HG03342 (cell line): ENCODE results near the gene MAGI1.
"Not testable (repeated sequence)": the region's sequence is repeated elsewhere in the genome, so short reads cannot be mapped to it uniquely, and the experiment has no call there.

Experiments used
- ATAC-seq: cut with Tn5 transposase; IDR thresholded peaks from one replicate; pipeline ENCODE4 v1.9.1; 2021; ENCODE audit warnings: mild to moderate bottlenecking, moderate library complexity; ENCODE audit not compliant: unreplicated experiment

The MAGI1 gene

DNA sequence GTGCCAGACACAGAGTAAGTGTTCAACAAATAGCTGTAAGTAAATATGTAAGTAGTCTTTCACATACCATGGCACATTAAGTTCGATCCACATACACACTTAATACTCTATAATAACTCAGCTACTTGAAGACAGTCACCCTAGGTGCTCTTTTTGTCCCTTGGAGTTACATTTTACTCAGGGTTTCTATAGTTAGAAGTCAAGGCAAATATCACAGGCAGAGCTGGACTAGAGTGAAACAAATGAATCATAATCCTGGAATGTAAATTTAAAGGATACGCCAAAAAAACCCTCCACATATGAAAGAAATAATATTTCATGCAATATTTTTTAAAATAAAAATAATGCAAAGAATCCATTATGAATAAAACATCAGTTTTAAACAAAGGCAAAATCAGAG lies 461.8 kb downstream of the MAGI1 start:
- ATAC-seq: no peak

DNA sequence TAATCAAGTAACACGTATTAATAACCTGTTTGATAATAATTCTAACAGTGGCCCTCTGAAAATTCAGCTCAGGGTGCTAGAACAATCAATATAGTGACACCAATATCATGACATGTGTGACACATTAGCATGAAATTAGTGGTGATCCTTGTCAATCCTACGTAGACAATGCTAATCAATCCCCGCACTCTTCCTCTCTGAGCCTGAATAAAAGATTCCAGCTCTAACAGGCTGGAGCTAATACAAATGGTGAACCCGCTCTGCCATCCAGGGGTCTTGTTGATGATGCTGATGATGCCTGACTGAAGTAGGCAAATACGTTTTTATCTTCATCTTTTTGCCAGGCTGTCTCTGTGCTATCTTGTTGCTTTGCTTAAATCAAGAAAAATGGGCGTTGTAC lies 462.5 kb downstream of the MAGI1 start:
- ATAC-seq: no peak

DNA sequence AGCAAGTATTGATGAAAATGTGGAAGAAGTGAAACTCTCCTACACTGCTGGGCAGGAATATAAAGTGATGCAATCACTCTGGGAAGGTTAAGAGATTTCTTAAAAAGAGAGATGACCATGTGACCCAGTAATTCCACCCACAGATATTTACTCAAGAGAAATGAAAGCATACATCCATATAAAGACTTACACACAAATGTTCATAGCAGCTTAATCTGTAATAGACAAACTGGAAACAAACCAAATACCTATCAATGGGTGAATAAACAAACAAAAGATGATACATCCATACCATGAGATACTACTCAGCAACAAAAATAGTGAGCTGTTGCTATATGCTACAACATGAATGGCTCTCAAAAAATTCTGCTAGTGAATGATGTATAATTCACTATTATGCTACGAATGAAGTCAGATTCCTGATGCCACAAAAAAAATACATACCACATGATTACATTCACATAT lies 463.3 kb downstream of the MAGI1 start:
- ATAC-seq: no peak

DNA sequence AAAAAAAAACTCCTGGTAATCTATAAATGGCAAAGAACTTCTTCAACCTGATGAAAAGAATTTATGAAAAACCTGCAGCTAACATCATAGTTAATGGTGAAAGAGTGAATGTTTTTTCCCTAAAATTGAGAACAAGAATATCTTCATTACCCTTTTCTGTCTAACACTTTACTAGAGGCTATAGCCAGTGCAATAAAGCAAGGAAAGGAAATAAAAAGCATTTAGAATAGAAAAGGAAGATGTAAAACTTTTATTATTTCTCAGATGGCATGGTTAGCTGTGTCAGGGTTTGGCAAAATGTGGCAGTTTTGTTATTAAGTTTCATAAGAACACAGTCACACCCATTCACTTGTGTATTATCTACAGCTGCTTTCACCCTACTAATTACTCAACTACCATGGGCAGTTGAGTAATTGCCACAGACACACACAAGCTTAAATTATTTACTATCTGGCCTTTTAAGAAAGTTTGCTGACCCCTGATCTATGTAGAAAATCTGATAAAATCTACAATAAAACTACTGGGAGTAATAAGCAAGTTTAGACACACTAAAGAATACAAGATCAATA lies 465.1 kb downstream of the MAGI1 start:
- ATAC-seq: no peak

DNA sequence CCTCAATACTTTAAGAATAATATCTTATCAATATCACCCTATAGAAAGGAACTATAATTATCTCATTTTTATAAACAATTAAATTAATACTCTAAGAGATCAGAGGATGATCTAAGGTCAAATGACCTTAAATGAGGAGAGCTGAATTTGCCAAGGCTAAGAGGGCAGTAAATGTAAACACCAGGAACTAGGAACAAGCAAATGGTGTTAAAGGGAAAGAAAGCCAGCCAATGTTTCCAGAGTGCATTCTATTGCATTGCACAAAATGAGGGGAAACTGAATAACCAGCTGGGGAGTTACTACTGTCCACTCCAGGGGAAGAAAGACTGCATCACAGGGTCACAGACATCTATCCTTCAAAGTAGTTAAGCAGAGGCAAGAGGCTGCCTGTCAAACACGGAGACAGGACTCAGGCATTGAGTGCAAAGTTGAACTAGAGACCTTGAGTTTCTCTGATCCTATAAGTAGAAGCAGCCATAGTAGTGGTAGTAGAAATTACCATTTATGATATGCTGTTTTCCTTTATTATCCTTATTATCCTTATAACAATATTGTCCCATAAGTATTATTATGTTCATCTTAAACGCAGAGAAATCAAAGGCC lies 466.4 kb downstream of the MAGI1 start:
- ATAC-seq: no peak

DNA sequence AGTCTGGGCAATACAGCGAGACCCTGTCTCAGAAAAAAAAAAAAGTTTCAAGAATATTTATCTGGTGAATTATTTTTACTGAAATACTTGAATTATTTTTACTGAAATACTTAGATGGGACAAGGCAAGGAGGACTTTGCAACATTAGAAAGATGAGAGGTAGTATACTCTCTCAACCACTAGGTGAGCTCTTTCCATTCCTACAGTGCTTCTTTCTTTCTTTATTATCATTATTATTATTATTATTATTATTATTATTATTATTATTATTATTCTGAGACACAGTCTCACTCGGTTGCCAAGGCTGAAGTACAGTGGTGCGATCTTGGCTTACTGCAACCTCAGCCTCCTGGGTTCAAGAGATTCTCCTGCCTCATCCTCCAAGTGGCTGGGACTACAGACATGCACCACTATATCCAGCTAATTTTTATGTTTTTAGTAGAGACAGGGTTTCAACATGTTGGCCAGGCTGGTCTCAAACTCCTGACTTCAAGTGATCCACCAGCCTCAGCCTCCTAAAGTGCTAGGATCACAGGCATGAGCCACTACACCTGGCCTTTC lies 468.8 kb downstream of the MAGI1 start:
- no peak for ATAC-seq

DNA sequence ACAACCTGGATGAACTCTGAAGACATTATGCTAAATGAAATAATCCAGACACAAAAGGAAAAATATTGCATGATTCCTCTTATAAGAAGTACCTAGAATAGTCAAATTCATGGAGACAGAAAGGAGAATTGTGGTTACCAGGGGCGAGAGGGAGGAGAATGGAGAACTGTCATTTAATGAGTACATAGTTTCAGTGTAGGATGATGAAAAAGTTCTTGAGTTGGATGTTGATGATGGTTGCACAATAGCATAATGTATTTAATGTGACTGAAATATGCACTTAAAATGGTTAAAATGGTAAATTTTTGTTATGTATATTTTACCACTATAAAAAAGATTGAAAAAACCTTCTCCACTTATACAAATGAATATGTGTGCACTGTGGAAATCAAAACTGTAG lies 469.6 kb downstream of the MAGI1 start:
- ATAC-seq: no peak

DNA sequence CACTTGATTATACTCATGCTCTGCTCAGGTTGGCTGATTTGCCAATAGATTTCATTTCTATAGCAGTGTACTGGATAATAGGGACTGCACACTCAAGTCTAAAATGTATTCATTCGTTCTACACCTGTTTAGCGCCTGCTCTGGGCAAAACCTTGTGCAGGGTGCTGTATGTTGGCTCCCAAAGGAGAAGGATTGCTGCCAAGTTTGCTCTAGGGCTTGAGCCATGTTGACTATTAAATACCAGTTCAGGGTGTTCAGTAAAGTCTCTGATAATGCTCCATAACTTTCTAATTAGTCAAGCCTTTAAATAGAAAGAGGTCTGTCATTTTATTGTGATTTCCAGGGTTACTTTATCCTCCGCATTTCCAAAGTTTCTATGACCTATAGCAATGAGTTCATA lies 470.2 kb downstream of the MAGI1 start:
- no peak for ATAC-seq

DNA sequence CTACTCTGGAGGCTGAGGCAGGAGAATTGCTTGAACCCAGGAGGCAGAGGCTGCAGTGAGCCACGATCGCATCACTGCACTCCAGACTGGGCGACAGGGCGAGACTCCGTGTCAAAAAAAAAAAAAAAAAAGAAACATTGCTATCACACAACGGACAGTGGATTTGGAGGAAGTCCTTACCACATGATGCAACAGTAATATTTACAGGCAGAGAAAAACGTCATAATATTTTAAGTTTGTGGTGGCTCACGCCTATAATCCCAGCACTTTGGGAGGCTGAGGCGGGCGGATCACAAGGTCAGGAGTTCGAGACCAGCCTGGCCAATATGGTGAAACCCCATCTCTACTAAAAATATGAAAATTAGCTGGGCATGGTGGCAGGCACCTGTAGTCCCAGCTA lies 473.0 kb downstream of the MAGI1 start:
- ATAC-seq: not testable (repeated sequence)

DNA sequence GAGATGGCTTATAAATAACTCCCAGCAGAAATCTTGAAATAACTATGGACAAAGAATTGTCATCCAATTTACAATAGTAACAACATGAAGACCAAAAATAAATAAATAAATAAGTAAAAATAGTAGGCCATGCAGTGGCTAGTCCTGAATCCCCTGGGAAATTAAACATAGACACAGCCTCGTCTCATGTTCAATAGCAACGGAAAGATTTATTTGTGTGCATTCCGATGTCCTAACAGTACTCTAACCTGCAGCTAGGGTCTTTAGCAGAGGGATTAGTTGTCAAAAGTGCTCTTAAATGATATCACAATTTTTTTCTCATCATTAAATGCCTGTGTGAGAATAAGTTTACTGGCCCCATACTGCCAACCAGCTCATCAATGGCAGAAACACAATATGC lies 474.2 kb downstream of the MAGI1 start:
- ATAC-seq: no peak

DNA sequence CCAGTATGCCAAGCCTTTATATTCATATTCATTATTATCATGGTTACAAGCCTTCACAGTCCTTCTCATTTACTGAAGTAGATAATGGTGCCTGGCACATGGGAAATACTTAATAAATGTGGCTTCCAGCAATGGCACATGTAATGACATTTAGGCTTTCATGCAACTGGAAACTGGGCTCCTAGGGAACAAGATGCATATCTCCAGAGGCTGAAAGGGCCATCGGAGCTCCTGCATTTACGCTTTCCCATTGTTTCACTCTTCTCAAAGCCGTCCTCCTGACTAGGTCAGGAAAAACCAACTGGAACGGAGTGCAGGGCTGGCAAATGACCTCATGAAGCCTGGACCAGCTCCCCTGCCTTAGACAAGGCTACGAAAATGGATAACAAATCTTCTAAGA lies 474.9 kb downstream of the MAGI1 start:
- no peak for ATAC-seq

DNA sequence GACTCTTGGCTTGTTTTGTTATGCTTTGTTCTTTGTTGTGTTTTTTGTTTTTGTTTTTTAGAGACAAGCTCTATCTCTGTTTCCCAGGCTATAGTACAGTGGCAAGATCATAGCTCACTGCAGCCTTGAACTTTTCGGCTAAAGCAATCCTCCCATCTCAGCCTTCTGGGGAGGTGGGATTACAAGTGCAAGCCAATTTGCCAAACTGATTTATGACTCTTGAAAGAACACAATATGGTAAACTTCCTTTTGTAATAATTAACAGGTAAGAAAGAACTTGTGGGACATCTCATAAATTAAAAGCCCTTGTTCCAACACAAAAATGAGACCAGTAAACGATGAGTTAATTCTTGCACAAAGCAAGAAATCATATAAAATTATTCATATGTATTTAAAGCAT lies 476.3 kb downstream of the MAGI1 start:
- ATAC-seq: no peak

DNA sequence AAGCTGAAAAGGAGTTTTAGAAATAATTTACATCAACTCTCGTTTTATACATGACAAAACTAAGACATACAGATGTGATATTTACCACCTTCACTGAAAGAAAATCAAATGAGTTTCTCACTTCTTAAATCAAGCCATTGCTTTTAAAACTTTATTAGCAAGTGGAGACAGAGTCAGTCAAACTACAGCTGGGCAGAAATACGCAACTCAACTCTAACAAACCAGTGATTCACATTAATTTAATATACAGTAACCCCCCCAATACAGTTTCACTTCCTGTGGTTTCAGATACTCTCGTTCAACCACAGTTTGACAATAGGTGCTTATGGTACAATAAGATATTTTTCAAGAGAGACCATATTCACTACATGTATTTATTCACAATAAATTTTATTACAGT lies 477.1 kb downstream of the MAGI1 start:
- ATAC-seq: peak; percentile 53

DNA sequence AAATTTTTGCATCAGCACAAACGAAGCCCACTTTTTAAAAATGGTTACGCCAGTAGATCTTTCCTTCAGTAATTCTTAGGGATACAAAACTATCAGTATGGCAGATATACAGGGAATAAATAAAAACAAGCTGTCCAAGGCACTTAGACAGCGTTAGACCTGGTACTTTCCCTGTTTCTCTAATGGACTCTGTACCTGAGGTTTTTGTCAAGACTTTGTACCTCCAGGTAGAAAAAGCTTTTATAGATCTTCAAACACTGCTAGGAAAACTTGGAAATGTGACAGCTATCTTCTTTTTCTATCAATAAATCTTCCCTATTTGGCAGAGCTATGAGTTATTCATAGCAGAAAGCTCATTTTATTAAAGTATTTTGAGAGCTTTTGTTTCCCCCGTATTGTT lies 477.8 kb downstream of the MAGI1 start:
- ATAC-seq: no peak

DNA sequence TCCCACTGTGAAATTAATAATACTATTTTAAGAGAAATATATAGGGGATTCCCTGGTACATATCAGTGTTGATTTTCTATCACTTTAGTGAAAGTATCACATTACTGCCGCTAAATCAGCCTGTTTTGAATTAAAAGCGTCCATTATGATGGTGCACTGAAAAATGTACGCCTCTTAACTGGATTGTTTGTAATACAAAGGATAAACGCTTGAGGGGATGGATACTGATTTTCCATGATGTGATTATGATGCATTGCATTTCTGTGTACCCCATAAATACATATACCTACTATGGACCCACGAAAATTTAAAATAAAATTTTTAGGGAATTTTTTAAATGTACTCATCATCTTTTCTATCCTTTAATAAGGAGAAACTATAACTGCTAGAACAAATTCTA lies 478.6 kb downstream of the MAGI1 start:
- no peak for ATAC-seq

DNA sequence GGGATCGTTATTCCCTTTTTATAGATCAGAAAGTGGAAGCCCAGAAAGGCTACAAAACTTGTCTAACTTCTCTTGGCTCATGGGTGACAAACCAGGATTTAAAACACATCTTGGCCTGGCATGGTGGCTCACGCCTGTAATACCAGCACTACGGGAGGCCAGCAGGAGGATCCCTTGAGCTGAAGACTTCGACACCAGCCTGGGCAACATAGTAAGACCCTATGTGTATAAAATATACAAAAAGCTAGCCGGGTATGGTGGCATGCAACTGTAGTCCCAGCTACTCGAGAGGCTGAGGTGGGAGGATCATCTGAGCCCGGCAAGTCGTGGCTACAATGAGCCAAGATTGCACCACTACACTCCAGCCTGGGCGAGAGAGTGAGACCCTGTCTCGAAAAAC lies 479.1 kb downstream of the MAGI1 start:
- no peak for ATAC-seq

DNA sequence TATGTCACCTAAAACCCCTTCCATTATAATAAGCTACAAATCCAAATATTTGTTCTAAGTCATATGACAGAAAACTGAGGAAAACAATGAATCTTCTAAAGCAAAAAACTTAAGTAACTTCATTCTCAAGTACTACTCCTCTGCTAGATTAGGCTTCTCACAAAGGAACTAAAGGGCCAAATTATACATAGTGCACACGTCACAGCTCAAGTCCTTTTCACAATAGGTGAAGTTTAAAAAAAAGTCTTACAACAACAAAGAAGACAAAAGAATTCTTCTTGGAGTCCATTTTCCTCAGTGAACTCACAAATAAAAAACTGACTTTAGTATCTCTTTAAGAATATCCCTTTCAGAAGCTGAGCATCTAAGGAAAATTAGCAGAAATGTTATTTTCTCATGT lies 479.9 kb downstream of the MAGI1 start:
- ATAC-seq: no peak

DNA sequence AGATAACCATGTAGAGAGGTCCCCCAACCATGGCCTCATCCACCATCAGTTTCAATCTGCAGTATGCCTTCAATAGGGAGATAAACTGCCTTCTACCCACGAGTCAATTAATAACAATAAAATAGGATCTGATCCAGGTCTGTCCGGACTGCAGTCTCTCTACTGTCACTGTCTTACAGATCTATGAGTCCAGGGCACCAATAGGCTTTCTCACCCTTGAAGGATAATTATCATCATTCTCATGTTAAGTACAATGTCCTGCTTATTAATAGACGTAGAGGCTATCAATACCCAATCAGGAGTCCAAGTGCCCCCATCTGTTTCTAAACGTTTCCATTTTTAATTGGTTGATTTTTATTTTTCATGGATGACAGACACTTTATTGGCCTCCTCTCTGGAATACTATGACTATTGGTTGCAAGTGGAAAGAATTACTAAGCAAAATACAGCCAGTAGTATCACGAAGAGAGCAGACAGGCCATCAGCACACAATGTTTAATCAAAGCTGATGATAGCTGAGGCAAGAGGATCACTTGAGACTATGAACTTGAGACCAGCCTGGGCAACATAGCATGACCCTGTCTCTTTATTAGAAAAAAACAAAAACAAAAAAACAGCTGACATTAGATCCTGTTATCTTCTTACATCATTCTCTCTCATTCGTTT lies 480.7 kb downstream of the MAGI1 start:
- no peak for ATAC-seq

DNA sequence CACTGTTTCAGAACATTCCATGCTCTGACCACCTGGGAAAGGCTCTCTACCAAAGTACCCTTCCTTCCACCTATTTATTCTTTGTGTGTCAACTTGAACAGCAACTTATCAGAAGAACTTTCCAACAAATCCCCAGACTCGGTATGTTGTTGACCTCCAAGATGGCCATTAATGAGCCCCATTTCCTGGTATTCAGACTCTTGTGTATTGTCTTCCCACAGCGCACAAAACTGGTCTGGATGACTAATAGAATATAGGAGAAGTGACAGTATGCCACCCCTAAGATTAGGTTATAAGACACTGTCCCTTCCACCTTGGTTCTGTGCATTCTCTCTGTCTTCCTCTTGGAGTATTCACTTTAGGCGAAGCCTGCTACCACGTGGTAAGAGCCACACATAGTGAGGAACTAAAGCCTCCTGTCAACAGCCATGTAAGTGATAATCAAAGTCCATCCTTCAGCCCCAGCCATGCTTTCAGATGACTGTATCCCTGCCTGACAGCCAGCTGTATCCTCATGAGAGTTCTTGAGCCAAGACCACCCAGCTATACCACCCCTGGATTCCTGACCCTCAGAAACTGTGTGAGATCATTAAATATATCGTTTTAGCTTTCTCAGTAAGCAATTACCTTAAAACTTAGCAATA lies 481.7 kb downstream of the MAGI1 start:
- ATAC-seq: no peak

DNA sequence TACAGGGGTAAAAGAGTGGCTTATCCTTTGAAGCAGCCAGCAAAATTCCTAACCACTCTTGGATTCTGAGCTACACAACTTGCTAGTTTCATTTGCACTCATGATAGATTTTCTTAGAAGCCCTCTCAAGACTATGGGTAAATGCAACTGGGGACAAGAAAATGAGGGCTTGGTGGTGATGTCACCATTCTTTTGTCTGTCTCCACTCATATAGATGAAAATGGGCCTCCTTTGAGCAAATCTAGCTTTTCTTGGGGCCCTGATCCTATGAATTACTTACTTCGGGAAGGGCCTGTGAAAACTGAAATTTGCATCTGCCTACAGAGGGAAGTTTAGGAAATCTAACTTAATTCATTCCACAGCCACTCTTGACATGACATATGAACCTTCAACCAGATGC lies 486.3 kb downstream of the MAGI1 start:
- ATAC-seq: no peak

DNA sequence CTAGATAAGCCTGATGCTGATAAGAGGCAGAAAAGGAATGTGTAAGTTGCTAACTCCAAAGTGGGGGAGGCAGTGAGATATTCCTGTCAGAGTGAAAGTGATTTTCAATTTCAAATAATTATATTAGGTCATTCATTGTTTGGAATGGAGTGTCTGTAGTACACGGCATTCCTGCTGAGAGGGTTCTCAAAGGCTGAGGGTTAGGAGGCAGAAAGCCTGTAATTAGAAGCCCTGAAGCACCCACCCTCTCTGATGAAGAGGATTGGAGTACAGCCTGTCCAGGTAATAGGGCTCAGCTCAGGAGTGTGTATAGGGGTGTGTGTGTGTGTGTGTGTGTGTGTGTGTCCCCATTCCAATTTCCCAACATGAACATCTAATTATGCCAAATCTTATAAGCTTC lies 486.8 kb downstream of the MAGI1 start:
- ATAC-seq: no peak

DNA sequence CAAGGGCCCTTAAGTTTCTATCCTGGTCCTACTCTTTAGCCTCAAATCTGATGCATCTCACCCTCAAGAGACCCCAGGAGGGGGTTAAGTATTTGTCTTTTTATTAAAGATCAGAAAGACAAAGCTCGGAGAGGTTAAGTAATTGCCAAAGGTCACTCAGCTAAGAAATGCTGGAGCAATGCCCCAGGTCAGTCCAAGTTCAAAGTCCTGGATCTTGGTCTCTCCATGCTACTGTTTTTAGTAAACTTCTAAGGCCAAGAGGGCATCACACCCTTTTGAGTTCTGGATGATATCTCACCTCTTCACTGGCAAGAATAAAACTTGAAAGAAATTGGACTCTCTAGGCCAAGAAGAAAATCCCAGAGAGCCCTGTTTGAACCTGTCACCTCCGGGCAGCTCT lies 488.6 kb downstream of the MAGI1 start:
- ATAC-seq: no peak
